GM18511 (cell line): ENCODE data around the gene QSOX1.

Experiments
- ATAC-seq: cut with Tn5 transposase; IDR thresholded peaks from one replicate; pipeline ENCODE4 v1.9.1; 2021; ENCODE audit warnings: mild to moderate bottlenecking, moderate library complexity; ENCODE audit not compliant: unreplicated experiment

Gene QSOX1

GRCh38 chr1:180248731-180249681 is 94.3 kb downstream of the QSOX1 start:
- ATAC-seq, result no peak

DNA sequence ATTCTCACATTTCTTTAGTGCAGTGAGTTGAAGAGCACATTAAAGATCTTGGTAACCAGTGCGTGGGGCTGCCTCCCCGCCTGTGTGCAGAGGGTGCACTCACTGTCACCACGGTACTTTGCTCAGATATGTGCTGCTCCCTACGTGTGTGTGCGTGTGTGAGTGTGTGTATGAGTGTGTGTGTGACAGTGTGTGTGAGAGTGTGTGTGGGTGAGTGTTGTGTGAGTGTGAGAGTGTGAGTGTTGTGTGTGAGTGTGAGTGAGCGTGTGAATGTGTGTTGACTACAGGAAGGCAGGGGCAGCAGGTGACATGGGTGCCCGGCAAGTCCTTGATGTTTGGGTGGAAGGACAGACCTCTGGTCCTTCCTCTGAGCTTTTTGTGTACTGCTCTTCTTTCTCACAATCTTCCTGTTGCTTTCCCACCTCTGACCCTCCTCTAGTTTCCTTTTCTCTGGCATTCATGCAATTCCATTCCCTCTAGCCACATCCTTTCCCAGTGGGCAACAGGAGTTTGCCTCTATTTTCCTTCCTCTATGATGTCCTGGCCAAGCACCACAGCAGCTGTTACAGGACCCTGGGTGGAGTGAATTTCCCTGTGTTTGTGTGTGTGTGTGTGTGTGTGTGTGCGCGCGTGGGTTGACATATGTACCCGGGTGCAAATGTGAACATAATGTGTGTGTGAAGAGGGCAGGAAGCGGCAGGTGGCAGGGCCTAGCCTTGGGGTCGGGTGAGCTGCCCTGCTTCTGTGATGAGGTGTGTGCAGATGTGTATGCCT is 95.2 kb downstream of the QSOX1 start:
- no peak for ATAC-seq

GRCh38 chr1:180250499-180250770 is 95.8 kb downstream of the QSOX1 start:
- ATAC-seq, result no peak

DNA sequence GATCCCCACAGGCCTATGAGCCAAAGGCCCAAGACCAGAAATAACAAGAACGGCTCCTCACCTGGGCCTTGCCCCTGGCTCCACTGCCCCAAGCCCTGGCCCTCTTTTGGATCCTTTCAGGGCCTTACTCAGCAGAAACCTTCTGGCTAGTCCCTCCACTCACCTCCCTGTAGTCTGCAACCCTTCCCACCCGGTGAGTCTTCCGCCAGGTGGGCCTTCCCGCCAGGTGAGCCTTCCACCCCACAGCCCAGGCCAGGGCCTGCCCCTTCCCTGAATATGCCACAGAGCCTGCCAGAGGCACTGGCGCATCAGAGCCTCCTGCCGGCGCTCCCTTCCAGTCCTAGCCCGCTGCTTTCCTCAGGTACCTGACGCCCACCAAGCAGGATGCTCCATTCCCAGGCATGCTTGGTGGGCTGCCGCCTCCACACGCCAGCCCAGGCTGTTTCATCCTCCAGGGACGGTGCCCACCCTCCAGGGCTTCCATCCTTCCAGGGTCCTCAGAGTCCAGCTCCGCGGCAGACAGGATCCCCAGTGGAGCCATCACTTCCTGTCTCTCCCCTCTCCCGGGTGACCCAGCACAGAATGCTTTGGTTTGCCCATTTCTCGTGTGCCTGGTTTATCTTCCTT is 96.3 kb downstream of the QSOX1 start:
- no peak for ATAC-seq

DNA sequence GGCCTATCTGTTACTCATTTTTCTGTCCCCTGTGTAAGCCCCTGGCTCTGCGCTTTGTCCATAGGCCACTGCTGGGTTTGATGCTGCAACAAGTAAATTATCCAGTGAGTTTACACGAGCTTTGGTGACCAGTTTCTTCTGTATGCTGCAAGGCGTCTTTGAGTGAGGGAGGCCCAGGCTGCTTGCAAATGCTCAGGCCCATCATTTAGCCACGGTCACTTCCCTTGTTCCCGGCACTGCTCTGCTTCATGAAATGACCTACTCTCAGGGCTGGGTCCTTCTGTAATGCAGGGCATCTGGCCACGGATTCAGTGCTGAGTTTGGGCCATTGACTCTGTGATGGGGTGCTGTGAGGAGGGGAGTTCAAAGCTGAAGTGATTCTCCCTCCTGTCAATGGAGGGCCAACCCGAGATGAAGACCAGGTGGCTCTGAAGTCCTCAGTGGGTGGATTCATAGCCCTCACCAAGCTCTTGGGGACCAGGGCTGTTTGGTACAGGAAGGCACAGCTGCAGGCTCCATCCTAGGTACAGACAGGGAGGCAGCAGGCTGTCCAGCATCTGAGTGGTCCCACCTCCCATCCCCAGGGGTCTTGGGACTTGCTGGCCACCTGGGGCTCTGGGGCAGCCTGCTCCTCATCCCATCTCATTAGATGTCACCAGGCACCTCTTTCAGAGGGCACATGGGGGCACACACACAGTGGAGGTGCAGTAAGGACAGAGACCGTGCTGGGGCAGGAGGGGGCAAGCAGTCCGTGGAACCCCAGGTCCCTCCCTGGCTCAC is 97.0 kb downstream of the QSOX1 start:
- no peak for ATAC-seq

DNA sequence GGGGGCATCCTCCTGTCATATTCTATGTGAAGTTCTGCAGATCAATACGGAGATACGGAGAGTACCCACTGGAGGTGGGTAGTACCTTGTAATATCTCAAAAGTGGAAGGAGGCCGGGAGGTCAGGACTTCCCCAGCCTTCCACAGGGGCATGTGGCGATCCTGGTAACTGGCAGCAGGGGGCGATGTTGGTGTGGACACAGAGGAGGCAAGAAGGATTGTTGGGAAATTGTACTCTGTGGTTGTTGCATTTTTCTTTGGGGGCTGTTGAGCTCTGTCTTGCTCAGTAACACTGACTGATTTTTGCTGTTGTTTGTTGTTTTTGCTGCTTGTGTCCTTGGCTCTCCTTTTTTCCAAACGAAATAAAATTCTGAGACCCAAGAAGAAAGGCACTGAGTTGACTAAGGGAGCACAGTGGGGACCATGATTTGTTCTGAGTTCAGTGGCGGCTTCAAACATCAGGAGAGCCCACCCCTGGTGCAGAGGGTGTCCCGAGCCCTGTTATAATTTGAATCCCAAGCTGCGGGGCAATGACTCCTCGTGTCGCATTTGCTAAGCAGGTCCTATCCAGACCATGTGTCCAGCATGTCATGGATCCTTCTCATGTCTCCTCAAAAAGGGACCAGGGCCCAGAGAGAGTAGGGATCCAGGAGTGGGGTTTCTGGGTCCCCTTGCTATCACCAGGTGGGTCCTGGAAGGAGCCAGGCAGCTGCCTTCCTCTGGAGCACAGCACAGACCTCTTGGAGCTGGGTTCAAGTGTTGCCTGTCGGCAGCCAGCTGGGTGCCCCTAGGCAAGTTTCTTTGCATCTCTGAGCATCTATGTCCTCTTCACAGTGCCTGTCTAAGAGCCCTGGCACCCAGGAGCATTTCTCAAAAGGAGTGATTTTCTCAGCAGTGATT is 98.2 kb downstream of the QSOX1 start:
- peak; percentile 81 for ATAC-seq
